WERI-Rb-1 (cell line): ENCODE measurements around the gene DENND6A.
"Not testable (repeated sequence)": the region's sequence is repeated elsewhere in the genome, so short reads cannot be mapped to it uniquely, and the experiment has no call there.

ENCODE experiments used
- DNase-seq: peaks from one replicate; pipeline ENCODE4 v3.0.0-alpha.2; 2020
- H3K27ac ChIP-seq: fragments of 250-450 bp; sonication (Bioruptor Pico); 2 replicates; pipeline ENCODE4 v1.5.1; 2020; ENCODE audit warnings: mild to moderate bottlenecking, moderate library complexity
- H3K27me3 ChIP-seq: fragments of 250-450 bp; sonication (Bioruptor Pico); 2 replicates; pipeline ENCODE4 v1.5.1; 2021; ENCODE audit warnings: mild to moderate bottlenecking, low read depth, moderate library complexity; ENCODE audit not compliant: insufficient read depth, severe bottlenecking
- H3K36me3 ChIP-seq: fragments of 250-450 bp; sonication (Bioruptor Pico); 2 replicates; pipeline ENCODE4 v1.5.1; 2020; ENCODE audit warnings: mild to moderate bottlenecking, moderate library complexity
- H3K4me3 ChIP-seq: 2 replicates; pipeline ENCODE4 v1.5.1; 2011; ENCODE audit warnings: low read depth, mild to moderate bottlenecking, control low read depth, low read length
- H3K9me3 ChIP-seq: fragments of 250-450 bp; sonication (Bioruptor Pico); 2 replicates; pipeline ENCODE4 v1.5.1; 2021; ENCODE audit warnings: mild to moderate bottlenecking, moderate library complexity; ENCODE audit not compliant: severe bottlenecking
- TF ChIP-seq, protein P1 (sequence below): IDR thresholded peaks from 2 replicates; pipeline ENCODE4 v1.5.1; 2011; ENCODE audit warnings: low read depth, mild to moderate bottlenecking, control low read depth, inconsistent platforms, low read length

DENND6A gene

DNA sequence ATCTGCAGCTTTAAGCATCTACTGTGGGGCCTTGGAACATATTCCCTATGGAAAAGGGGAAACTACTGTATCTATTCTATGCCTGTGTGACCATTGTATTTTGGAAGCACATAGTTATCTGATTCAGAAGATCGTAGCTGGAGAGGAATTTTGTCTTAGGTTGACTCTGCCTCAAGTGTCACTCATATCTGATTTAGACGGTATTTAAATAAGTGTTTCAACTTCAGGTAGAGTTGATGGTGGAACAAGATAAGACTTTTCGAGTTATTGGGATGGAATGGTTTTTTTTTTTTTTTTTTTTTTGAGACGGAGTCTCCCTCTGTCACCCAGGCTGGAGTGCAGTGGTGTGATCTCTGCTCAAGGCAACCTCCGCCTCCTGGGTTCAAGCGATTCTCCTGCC lies 8.9 kb upstream of the DENND6A start:
- no peak overlapping the region for H3K4me3 ChIP-seq
- DNase-seq = no peak
- no peaks in the 10 kb centered on the region for H3K9me3 ChIP-seq
- no peak overlapping the region for H3K27ac ChIP-seq
- no peaks in the 10 kb centered on the region for H3K36me3 ChIP-seq
- TF ChIP-seq, protein P1, sequence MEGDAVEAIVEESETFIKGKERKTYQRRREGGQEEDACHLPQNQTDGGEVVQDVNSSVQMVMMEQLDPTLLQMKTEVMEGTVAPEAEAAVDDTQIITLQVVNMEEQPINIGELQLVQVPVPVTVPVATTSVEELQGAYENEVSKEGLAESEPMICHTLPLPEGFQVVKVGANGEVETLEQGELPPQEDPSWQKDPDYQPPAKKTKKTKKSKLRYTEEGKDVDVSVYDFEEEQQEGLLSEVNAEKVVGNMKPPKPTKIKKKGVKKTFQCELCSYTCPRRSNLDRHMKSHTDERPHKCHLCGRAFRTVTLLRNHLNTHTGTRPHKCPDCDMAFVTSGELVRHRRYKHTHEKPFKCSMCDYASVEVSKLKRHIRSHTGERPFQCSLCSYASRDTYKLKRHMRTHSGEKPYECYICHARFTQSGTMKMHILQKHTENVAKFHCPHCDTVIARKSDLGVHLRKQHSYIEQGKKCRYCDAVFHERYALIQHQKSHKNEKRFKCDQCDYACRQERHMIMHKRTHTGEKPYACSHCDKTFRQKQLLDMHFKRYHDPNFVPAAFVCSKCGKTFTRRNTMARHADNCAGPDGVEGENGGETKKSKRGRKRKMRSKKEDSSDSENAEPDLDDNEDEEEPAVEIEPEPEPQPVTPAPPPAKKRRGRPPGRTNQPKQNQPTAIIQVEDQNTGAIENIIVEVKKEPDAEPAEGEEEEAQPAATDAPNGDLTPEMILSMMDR = no peak
- H3K27me3 ChIP-seq = no peaks in the 10 kb centered on the region

DNA sequence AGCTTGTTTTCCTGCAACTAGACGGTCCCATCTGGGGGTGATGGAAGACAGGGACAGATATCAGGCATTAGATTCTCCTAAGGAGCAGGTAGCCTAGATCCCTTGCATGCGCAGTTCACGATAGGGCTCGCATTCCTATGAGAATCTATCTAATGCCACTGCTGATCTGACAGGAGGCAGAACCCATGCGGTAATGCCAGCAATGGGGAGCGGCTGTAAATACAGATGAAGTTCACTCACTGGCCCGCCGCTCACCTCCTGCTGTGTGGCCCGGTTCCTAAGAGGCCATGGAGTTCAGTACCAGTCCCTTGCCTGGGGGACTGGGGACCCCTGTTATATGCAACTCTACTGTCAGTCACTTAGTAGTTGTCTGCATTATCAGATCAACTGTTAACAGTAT lies 7.9 kb upstream of the DENND6A start:
- H3K36me3 ChIP-seq = no peaks in the 10 kb centered on the region
- no peaks in the 10 kb centered on the region for H3K27me3 ChIP-seq
- no peak overlapping the region for H3K27ac ChIP-seq
- TF ChIP-seq, protein P1 = no peak
- H3K9me3 ChIP-seq = no peaks in the 10 kb centered on the region
- no peak overlapping the region for H3K4me3 ChIP-seq
- DNase-seq = no peak

DNA sequence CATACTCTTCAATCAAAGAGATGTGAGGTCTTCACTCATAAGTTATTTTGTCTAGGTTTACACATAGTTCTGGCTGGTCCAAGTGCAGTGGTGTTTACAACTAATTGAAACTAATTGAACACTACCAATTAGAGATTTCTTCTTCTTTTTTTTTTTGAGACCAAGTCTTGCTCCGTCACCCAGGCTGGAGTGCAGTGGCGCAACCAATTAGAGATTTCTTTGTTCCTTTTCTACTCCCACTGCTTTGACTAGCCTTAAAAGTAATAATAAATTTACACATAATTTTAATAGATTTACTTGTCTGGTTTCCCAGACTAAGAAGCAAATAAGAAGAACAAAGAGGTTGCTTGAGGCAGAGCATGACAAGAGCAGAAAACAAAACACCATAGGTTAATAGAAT lies 6.7 kb upstream of the DENND6A start:
- Histone ChIP-seq H3K27me3 (no peaks in the 10 kb centered on the region), H3K27ac (no peak overlapping the region), H3K9me3 (no peaks in the 10 kb centered on the region), H3K4me3 (no peak overlapping the region), H3K36me3 (no peaks in the 10 kb centered on the region)
- no peak for DNase-seq
- TF ChIP-seq, protein P1 = no peak

DNA sequence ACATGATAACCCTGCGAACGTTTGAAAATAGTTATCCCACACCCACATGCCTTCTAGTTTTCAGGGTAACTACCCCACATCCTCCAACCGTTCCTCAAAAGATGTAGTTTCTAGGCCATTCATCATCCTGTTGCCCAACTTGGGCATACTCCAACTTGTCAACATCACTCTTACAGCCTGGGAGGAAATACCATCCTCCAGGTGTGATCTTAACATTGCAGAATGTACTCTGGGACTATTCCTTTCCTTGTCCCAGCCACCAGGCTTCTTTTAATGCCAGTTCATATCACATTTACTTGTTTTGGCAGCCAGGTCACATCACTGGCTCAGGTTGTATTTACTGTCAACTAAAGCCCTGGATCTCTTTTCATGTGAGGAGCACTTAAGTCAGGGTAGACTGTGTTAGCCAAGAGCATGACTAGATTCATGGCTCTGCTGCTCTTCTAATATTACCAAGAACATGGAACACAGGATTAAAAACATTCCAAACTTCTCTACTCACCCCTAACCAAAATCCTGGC lies 4.0 kb upstream of the DENND6A start:
- Histone ChIP-seq H3K36me3 (no peaks in the 10 kb centered on the region), H3K27me3 (no peaks in the 10 kb centered on the region), H3K9me3 (no peaks in the 10 kb centered on the region), H3K4me3 (no peak overlapping the region), H3K27ac (no peak overlapping the region)
- DNase-seq = no peak
- TF ChIP-seq, protein P1 = no peak

DNA sequence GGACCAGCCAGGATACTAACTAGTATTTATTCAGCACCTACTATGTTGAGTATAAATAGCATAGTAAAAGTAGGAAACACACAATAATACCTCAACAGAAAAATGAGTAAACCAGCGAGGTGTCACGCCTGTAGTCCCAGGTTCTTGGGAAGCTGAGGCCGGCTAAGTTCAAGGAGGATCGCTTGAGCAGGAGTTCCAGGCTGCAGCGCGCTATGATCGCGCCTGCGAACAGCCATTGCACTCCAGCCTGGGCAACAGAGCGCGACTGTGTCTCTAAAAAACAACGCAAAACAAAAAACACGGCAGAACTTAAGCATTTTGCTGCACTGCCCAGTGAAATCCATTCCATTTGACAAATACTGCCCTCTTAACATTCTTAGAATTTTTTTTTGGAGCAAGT lies 1.3 kb upstream of the DENND6A start:
- Histone ChIP-seq H3K36me3 (no peaks in the 10 kb centered on the region), H3K9me3 (no peaks in the 10 kb centered on the region), H3K27me3 (no peaks in the 10 kb centered on the region), H3K27ac (no peak overlapping the region), H3K4me3 (no peak overlapping the region)
- TF ChIP-seq, protein P1 = no peak
- DNase-seq = no peak

DNA sequence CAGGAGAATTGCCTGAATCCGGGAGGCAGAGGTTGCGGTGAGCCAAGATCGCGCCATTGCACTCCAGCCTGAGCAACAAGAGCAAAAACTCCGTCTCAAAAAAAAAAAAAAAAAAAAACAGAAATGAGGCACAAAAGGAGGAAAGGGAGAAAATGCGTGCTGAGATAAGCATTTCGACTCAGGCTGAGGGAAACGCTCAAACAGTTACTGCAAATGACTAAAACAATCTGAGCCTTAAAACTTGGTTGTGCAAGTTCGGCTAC lies 813 bp downstream of the DENND6A start:
- H3K9me3 ChIP-seq, H3K36me3 ChIP-seq, H3K27me3 ChIP-seq, DNase-seq: not testable (repeated sequence)
- H3K4me3 ChIP-seq = peak overlapping the region; percentile 92
- peak overlapping the region; percentile 96 for H3K27ac ChIP-seq
